GM12892 (cell line): ENCODE data around the gene CASKIN1. TPM values are rescaled to one million over a fixed set of nuclear protein-coding genes. Genes with fewer than 3 reads are reported as not detected.
"Not testable (repeated sequence)": the region's sequence is repeated elsewhere in the genome, so short reads cannot be mapped to it uniquely, and the experiment has no call there.

ENCODE experiments used
- DNase-seq: peaks from one replicate; pipeline ENCODE4 v3.0.0; 2011; ENCODE audit not compliant: insufficient read length
- FAIRE-seq: peaks from 2 replicates; lab custom pipeline; 2011; peaks lifted over from hg19 to GRCh38; lab: Jason Lieb, UNC
- POLR2A ChIP-seq: IDR thresholded peaks from 2 replicates; pipeline ENCODE4 v1.6.1; 2011; ENCODE audit warnings: low read depth, low read length, control low read depth
- POLR2AphosphoS5 ChIP-seq: IDR thresholded peaks from 2 replicates; pipeline ENCODE4 v1.6.1; 2011; ENCODE audit warnings: low read depth, low read length, control low read depth
- TAF1 ChIP-seq: IDR thresholded peaks from 2 replicates; pipeline ENCODE4 v1.6.1; 2011; ENCODE audit warnings: low read depth, mild to moderate bottlenecking, control low read depth, low read length, borderline replicate concordance
- polyA plus RNA-seq: library from polyadenylated mRNA; unstranded; fragments of >200 nt; gene quantifications from one replicate; pipeline ENCODE4 v1.2.1, GENCODE V29; 2012; ENCODE audit warnings: missing spikeins, inconsistent platforms; ENCODE audit not compliant: missing spikeins

Gene CASKIN1, protein sequence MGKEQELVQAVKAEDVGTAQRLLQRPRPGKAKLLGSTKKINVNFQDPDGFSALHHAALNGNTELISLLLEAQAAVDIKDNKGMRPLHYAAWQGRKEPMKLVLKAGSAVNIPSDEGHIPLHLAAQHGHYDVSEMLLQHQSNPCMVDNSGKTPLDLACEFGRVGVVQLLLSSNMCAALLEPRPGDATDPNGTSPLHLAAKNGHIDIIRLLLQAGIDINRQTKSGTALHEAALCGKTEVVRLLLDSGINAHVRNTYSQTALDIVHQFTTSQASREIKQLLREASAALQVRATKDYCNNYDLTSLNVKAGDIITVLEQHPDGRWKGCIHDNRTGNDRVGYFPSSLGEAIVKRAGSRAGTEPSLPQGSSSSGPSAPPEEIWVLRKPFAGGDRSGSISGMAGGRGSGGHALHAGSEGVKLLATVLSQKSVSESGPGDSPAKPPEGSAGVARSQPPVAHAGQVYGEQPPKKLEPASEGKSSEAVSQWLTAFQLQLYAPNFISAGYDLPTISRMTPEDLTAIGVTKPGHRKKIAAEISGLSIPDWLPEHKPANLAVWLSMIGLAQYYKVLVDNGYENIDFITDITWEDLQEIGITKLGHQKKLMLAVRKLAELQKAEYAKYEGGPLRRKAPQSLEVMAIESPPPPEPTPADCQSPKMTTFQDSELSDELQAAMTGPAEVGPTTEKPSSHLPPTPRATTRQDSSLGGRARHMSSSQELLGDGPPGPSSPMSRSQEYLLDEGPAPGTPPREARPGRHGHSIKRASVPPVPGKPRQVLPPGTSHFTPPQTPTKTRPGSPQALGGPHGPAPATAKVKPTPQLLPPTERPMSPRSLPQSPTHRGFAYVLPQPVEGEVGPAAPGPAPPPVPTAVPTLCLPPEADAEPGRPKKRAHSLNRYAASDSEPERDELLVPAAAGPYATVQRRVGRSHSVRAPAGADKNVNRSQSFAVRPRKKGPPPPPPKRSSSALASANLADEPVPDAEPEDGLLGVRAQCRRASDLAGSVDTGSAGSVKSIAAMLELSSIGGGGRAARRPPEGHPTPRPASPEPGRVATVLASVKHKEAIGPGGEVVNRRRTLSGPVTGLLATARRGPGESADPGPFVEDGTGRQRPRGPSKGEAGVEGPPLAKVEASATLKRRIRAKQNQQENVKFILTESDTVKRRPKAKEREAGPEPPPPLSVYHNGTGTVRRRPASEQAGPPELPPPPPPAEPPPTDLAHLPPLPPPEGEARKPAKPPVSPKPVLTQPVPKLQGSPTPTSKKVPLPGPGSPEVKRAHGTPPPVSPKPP (N-terminal part only)
- 0.06 TPM for polyA plus RNA-seq

DNA sequence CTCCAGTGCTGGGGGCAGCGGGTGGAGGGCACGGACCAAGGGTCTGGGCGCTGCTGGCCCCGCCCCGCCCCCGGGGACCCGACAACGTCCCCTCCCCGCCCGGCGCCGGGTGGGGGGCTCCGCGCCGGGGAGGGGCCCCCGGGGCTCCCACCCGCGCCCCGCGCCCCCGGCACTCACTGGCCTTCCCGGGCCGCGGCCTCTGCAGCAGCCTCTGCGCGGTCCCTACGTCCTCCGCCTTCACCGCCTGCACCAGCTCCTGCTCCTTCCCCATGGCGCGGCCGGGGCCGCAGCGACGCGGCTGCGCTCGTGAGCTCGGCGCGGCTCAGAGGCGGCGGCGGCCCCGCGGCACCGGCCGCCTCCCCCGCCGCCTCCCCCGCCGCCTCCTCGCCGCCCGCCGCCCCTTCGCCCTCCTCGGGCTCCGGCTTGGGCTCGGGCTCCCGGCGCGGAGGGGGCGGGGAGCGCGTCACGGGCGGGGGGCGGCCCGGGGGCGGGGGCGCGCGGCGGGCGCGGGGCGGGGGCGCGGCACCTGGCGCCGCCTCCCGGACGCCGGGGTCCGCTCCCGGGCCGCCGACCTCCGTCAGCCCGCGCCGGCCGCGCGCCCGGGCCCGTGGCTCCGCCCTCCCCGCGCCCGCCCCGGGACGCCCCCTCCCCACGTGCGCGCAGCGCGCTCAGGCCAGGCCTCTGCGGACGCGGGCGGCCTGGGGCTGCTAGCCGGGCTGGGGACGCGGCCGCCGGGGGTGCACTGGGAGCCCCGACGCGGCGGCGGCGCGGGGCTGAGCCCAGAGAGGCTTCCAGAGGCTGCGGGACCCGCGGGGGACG is at the start of gene CASKIN1:
Gene CASKIN1, minus strand, starts transcription at position 444 of the 819 bp plus-strand sequence. Its CDS starts 173 bp downstream, at position 271.
- TF ChIP-seq POLR2AphosphoS5 (no peak), TAF1 (no peak), POLR2A (no peak)
- DNase-seq (no peak), FAIRE-seq (no peak)

DNA sequence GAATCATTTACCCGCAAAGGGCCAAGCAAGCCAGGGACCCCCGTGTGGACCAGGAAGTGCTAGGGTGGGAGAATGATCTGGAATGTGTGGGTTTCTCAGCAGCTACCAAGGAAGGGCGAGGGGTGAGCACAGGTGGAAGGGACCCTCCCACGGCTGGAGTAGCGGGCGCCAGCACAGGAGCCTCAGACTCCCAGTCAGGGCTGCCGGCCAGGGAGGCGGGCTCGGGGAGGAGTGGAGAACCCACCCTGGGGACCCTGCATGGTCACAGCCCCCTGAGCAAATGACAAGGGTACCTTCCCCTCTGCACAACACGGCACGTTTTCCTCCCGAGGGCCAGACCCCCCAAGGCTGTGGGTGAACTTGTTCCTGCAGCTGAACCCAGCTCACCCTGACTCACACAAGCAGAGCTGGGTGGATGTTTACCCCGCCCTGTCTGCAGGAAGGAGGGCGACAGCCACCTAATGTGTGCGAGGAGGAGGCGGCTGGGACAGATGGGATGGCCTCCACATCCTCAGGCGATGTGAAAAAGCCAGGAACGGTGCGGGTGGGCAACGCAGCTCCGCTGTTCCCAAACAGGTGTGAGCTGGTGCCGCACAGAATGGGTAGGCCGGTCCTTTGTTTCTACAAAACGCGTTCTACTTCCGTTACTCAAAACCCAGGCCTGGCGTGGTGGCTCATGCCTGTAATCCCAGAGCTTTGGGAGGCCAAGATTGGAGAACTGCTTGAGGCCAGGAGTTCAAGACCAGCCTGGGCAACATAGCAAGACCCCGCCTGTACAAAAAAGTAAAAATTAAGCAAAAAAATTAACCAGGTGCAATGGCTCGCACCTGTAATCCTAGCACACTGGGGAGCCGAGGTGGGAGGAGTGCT is 48.8 kb upstream of the CASKIN1 start:
- FAIRE-seq, result no peak
- DNase-seq, result no peak
- no peak for TF ChIP-seq POLR2A
- TF ChIP-seq POLR2AphosphoS5, result no peak
- TF ChIP-seq TAF1, result no peak

DNA sequence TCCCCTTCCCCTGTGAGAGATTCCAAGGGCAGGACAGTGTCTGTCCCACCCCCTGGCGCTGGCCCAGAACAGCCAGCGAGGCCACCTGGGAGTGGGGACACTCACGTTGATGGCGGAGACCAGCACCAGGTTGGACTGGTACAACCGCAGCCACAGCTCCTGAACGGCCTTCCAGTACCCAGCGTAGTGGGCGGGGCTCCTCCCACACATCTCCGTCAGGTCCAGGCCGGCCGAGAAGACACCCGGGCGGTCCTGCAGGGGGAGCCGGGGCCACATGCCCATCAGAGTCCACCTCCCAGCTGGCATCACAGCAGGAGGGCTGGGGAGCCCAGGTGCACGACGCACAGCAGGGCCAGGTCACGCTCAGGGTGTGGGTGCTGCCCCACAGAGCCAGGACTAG is 47.9 kb upstream of the CASKIN1 start:
- DNase-seq (no peak), FAIRE-seq (no peak)
- TF ChIP-seq POLR2AphosphoS5 (no peak), TAF1 (no peak), POLR2A (no peak)

DNA sequence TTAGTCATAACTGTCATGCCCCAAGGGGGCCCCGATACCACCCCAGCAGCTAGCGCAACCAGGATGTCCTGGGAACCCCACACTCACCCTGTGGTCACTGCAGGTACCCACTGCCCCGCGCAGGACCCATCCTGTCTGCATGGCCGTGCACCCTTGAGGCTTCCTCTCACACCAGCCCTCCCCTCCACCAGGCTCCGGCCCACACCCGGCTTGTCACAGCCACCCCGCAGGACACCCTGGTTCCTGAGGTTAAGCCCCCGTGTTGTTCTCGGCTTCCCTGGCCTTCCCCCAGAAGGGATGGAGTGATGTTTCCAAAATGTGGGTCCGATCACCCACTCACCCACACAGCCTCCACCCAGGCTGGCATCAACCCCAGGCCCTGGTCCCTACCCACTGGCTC is 47.4 kb upstream of the CASKIN1 start:
- TF ChIP-seq TAF1 (no peak), POLR2A (no peak), POLR2AphosphoS5 (no peak)
- FAIRE-seq, result no peak
- DNase-seq, result no peak

DNA sequence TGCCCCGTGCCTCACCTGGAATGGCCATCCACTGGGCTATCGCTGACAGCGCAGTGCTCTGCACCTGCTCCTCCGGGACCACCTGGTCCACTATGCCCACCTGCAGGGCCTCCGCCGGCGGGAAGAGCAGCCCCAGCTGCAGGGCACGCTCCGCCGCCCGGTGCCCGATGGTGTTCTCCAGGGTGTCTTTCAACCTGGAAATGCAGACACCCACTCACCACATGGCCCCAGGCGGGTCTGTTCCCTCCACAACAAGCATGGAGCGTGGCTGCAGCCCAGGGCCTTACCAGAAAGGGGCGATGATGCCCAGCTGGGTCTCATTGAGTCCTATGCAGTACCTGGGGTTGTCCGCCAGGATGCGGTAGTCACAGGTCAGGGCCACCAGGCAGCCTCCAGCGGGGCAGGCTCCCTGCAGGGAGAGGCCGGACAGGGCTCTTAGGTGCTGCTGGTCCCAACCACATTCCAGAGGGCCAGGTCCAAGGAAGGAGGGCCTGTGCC is 46.7 kb upstream of the CASKIN1 start:
- DNase-seq (no peak), FAIRE-seq (no peak)
- no peak for TF ChIP-seq POLR2A
- no peak for TF ChIP-seq TAF1
- TF ChIP-seq POLR2AphosphoS5, result no peak

DNA sequence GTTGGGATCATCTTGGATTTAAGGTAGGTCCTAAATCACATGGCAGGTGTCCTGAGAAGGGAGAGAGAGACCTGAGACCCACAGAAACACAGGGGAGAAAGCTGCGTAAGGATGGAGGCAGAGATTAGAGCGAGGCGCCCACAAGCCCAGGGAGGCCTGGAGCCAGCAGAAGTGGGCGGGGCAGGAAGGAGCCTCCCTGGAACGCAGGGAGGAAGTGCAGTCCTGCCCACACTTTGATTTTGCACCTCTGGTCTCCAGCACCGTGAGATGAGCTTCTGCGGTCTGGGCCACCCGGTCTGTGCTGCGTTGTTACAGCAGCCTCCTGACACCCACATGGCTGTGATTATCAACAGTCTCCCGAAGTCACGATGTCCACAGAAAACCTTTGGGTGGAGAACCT is 46.2 kb upstream of the CASKIN1 start:
- no peak for TF ChIP-seq TAF1
- no peak for TF ChIP-seq POLR2A
- no peak for TF ChIP-seq POLR2AphosphoS5
- no peak for DNase-seq
- FAIRE-seq, result no peak

DNA sequence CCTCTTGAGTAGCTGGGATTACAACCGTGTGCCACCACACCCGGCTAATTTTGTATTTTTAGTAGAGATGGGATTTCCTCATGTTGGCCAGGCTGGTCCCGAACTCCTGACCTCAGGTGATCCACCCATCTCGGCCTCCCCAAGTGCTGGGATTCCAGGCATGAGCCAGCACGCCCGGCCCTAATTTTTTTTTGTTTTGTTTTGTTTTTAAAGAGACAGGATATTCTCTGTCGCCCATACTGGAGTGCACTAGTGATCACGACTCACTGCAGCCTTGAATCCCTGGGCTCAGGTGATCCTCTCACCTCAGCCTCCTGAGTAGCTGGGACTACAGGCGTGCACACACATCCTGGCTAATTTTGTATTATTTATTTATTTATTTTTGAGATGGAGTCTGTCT is 43.9 kb upstream of the CASKIN1 start:
- not testable (repeated sequence) for FAIRE-seq, DNase-seq

DNA sequence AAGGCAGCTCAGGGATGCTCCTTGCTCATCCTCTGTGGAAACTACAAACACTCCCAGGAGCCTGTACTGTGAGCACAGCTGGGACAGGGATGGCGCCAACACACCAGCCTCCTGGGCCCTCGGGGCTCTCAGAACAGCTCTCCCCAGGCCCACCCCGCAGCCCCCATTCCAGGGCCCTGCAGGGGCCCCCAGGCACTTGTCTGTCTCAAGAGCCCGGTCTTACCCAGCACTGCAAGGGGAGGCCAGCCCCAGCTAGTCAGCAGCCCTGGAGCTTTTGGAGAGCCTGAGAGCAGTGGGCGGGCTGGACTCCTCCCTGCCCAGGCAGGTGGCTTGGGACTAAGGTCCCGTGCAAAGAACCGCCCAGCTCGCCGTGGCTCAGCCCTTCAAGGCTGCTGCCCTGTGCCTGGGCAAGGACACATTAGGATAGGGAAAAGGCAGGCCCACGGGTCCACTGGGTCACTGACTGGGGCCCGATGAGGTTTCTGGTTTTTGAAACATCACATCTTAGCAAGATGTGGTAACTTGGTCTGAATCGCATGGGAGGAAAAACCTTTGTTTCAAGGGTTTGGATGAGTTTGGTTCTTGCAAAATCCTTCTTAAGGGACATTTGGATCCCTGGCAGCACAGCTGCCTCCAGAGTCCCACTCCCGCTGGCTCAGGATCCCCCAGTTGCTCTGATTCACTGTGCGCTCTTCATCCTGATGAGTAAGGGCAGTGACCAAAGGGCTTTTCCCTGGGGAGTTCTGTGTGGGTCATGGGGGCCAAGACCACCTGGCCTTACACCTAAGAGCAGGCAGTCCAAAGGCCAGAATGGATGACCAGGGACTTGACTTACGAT is 42.7 kb upstream of the CASKIN1 start:
- DNase-seq (no peak), FAIRE-seq (no peak)
- no peak for TF ChIP-seq POLR2AphosphoS5
- no peak for TF ChIP-seq POLR2A
- no peak for TF ChIP-seq TAF1

DNA sequence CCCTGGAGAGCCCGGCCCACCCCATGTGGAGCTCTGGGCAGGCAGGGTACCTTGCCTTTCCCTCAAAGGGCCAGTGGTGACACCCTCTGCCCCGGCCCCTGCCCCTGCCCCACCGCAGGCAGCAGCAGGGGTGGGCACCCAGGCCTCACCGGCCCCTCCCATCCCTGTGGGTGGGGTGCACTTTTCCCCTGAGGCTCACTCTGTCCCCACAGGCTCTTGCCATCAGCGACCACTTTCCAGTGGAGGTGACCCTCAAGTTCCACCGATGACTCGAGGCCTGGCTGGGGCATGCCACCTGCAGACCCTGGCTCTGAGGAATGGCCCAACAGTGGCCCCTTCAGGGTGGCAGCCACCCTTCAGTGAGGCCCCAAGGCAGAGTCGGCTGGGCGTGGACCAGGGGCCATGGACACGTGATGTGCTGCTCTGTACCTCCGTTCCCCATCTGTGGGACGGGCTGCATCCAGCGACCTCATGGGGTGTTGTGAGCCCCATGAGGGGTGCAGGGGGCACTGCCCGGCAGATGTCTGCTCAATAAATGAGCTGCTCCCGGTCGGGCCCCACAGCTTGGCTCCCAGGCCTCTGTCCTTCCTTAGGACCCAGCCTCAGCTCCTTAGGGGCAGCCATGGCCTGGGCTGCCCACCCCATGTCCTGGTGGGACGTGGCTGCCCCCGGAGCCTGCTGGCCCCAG is 41.9 kb upstream of the CASKIN1 start:
- FAIRE-seq (no peak), DNase-seq (no peak)
- no peak for TF ChIP-seq TAF1
- TF ChIP-seq POLR2A, result no peak; the same call in 1 of the 2 replicates
- TF ChIP-seq POLR2AphosphoS5, result no peak
